Effector CD4-positive, alpha-beta T cell (primary cell): Measurements from ENCODE around the gene KCNQ1.

Experiments
- DNase-seq: peaks from one replicate; pipeline ENCODE4 v3.0.0-alpha.2; 2020

KCNQ1 gene

GRCh38 chr11:2585566-2586086, 140.8 kb downstream of the KCNQ1 start:
- no peak for DNase-seq

GRCh38 chr11:2586087-2586792, 141.4 kb downstream of the KCNQ1 start:
- DNase-seq, result no peak

GRCh38 chr11:2586793-2587131, 142.0 kb downstream of the KCNQ1 start:
- DNase-seq, result no peak

- DNase-seq, result no peak
Observed at GRCh38 chr11:2587132-2587930, 142.5 kb downstream of the KCNQ1 start.

- no peak for DNase-seq
Observed at GRCh38 chr11:2587976-2588748, 143.4 kb downstream of the KCNQ1 start.

GRCh38 chr11:2588809-2589537, 144.2 kb downstream of the KCNQ1 start:
- DNase-seq, result no peak

GRCh38 chr11:2589538-2589934, 144.7 kb downstream of the KCNQ1 start:
- DNase-seq, result no peak

- DNase-seq, result no peak
Observed at GRCh38 chr11:2590131-2590964, 145.5 kb downstream of the KCNQ1 start.

GRCh38 chr11:2590965-2591754, 146.4 kb downstream of the KCNQ1 start:
- DNase-seq, result no peak

- no peak for DNase-seq
Observed at GRCh38 chr11:2591805-2592204, 147.0 kb downstream of the KCNQ1 start.

- no peak for DNase-seq
Observed at GRCh38 chr11:2592559-2593392, 148.0 kb downstream of the KCNQ1 start.

- DNase-seq, result no peak
Observed at GRCh38 chr11:2593393-2593950, 148.7 kb downstream of the KCNQ1 start.

- no peak for DNase-seq
Observed at GRCh38 chr11:2594267-2594666, 149.5 kb downstream of the KCNQ1 start.

- DNase-seq, result no peak
Observed at GRCh38 chr11:2595204-2595603, 150.4 kb downstream of the KCNQ1 start.

- DNase-seq, result no peak
Observed at GRCh38 chr11:2599561-2600189, 154.9 kb downstream of the KCNQ1 start.

GRCh38 chr11:2609345-2609744, 164.5 kb downstream of the KCNQ1 start:
- DNase-seq, result no peak

- no peak for DNase-seq
Observed at GRCh38 chr11:2612884-2613571, 168.2 kb downstream of the KCNQ1 start.

- no peak for DNase-seq
Observed at GRCh38 chr11:2621894-2622293, 177.1 kb downstream of the KCNQ1 start.
